Kidney epithelial cell (primary cell): Measurements from ENCODE around the gene FAM209B. TPM values are rescaled to one million over a fixed set of nuclear protein-coding genes. Genes with fewer than 3 reads are reported as not detected.
"Not testable (repeated sequence)": the region's sequence is repeated elsewhere in the genome, so short reads cannot be mapped to it uniquely, and the experiment has no call there.

Experiments used
- DNase-seq: peaks from one replicate; pipeline ENCODE4 v3.0.0-alpha.2; 2010; ENCODE audit warnings: low read depth
- H3K27me3 ChIP-seq: 2 replicates; pipeline ENCODE4 v1.6.0; 2011; ENCODE audit warnings: low read length; ENCODE audit not compliant: control insufficient read depth, insufficient read depth
- H3K36me3 ChIP-seq: 2 replicates; pipeline ENCODE4 v1.5.1; 2011; ENCODE audit warnings: low read length; ENCODE audit not compliant: control insufficient read depth, insufficient read depth
- H3K4me3 ChIP-seq: 2 replicates; pipeline ENCODE4 v1.5.1; 2011; ENCODE audit warnings: low read depth, mild to moderate bottlenecking, control low read depth, low read length
- CTCF ChIP-seq: IDR thresholded peaks from 2 replicates; pipeline ENCODE4 v1.5.1; 2011; ENCODE audit warnings: mild to moderate bottlenecking, moderate library complexity, low read length, control low read depth, inconsistent platforms; ENCODE audit not compliant: insufficient read depth, poor library complexity, severe bottlenecking
- total RNA-seq: library from RNA; depleted of rRNA; stranded (reverse); fragments of >200 nt; gene quantifications from 2 replicates; pipeline ENCODE4 v1.2.3, GENCODE V29; 2015

FAM209B gene
- total RNA-seq, 1 donor from 2014 or later = not detected

GRCh38 chr20:56522311-56522710 is 10.7 kb upstream of the FAM209B start:
- no peak for DNase-seq
- peaks cover 4% of the 10 kb centered on the region for H3K36me3 ChIP-seq
- no peak for TF ChIP-seq CTCF
- no peak overlapping the region for H3K4me3 ChIP-seq
- no peaks in the 10 kb centered on the region for H3K27me3 ChIP-seq

DNA sequence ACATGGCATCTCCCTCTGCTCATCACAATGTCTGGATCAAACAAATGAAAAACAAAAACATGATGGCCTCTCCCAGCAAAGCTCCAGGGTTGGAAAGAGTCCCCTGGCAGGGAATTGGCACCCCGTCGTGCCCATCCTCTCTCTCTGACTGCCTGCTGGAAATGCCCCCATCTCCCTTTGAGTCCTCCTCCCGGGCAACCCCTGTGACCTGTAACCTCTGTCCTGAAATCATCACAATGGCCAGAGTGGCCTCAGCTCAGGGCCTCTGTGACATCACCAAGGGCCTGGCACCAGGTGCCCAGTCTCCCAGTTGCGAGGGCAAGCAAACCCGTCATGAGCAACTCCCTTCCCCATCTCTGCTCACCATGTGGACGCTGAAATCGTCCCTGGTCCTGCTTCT is 8.6 kb upstream of the FAM209B start, which contains the start of gene FAM209A:
TSS of gene FAM209A (plus strand) at position 301 of the 400 bp plus-strand sequence. CDS start at position 366, 65 bp downstream.
- H3K27me3 ChIP-seq, H3K4me3 ChIP-seq, H3K36me3 ChIP-seq, DNase-seq: not testable (repeated sequence)

DNA sequence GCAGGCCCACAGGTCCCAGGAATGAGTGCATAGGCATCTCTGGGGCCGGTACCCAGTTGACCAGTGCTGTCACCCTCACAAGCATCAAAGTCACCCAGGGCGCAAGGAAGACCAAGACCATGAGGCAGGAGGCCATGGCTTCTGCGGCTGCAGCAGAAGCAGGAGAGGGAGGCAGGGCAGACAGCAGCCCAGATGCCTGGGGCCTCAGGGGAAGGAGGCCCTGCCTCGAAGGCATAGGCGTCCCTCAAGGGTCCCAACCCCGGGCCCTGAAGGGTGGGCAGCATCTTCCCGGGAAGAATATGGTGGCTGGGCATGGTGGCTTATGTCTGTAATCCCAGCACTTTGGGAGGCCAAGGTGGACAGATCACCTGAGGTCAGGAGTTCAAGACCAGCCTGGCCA is 5.5 kb upstream of the FAM209B start:
- H3K36me3 ChIP-seq = no peaks in the 10 kb centered on the region

DNA sequence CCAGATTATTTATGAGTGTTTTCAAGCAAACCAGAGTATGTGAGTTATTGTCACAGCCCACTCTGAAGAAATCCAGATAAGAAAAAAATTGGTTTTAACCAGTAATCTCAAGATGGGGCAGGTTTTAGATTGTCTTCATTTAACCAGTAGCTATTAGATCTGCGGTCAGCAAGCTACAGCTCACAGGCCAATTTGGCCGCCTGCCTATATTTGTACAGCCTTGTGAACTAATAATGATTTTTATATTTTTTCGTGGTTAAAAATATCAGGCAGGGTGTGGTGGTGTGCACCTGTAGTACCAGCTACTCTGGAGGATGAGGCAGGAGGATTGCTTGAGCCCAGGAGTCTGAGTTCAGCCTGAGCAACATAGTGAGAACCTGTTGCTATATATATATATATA is 5.0 kb downstream of the FAM209B start:
- no peak overlapping the region for H3K4me3 ChIP-seq
- H3K36me3 ChIP-seq = no peaks in the 10 kb centered on the region
- DNase-seq = no peak
- no peak for TF ChIP-seq CTCF
- H3K27me3 ChIP-seq = no peaks in the 10 kb centered on the region

More for the DNA sequence above, 5.5 kb upstream of the FAM209B start:
- no peak for TF ChIP-seq CTCF
- no peak overlapping the region for H3K4me3 ChIP-seq
- no peaks in the 10 kb centered on the region for H3K27me3 ChIP-seq
- no peak for DNase-seq

GRCh38 chr20:56540415-56540814 is 7.4 kb downstream of the FAM209B start:
- H3K27me3 ChIP-seq = no peaks in the 10 kb centered on the region
- TF ChIP-seq CTCF = no peak
- no peaks in the 10 kb centered on the region for H3K36me3 ChIP-seq
- H3K4me3 ChIP-seq = no peak overlapping the region
- DNase-seq = no peak

- Histone ChIP-seq H3K36me3 (no peaks in the 10 kb centered on the region), H3K27me3 (no peaks in the 10 kb centered on the region), H3K4me3 (no peak overlapping the region)
- no peak for TF ChIP-seq CTCF
- no peak for DNase-seq
Observed at GRCh38 chr20:56542489-56543030, 9.5 kb downstream of the FAM209B start.
